T-helper 2 cell treated with Interferon-gamma antibody and Interleukin-4, amounts not matched to agents 100 ng/mL and 5 ng/mL, for 36 hours (primary cell): ENCODE data around the gene FLYWCH1. TPM values are rescaled to one million over a fixed set of nuclear protein-coding genes. Genes with fewer than 3 reads are reported as not detected.

ENCODE experiments used
- intact Hi-C: fragments of 100-400 bp; cut with micrococcal nuclease; formaldehyde crosslinking; loops from one replicate; pipeline ENCODE4 v1.15.1; 2023
- total RNA-seq: library from RNA; stranded (reverse); gene quantifications from 2 replicates; pipeline ENCODE4 v1.2.3, GENCODE V29; 2022

Gene FLYWCH1, protein sequence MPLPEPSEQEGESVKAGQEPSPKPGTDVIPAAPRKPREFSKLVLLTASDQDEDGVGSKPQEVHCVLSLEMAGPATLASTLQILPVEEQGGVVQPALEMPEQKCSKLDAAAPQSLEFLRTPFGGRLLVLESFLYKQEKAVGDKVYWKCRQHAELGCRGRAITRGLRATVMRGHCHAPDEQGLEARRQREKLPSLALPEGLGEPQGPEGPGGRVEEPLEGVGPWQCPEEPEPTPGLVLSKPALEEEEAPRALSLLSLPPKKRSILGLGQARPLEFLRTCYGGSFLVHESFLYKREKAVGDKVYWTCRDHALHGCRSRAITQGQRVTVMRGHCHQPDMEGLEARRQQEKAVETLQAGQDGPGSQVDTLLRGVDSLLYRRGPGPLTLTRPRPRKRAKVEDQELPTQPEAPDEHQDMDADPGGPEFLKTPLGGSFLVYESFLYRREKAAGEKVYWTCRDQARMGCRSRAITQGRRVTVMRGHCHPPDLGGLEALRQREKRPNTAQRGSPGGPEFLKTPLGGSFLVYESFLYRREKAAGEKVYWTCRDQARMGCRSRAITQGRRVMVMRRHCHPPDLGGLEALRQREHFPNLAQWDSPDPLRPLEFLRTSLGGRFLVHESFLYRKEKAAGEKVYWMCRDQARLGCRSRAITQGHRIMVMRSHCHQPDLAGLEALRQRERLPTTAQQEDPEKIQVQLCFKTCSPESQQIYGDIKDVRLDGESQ
- 61.6 and 67.3 TPM in 2 replicates for total RNA-seq

DNA sequence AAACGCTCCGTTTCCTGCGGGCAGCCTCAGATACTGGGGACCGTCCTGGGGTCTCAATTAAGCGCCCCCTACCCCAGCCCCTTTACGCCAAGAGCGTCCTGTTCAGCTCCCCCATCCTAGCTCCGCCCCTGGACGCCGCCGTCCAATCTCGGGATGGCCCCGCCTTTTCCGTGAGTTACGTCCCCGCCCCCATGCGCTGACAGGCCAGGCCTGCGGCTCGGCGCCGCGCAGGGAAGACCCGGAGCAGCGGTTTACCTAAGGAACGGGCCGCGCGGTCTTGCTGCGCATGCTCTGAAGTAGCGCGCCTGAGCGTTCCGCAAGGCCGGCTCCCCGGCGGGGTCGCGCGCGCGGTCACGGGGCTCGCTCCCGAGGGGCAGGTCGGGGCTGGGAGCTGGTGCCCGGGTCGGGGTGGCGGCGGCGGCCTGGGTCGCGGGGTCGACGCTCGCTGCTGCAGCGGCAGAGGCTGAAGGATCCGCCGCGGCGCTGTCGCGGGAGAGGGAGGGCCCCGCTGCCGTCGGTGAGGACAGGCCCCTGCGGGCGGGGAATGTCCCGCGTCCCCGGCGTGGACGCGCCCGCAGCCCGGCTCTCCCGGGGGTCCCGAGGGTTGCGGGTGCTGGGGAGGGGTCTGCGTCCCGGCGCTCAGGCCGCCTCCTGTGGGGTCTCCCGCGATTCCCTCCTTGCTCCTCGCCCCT lies at the start of gene FLYWCH1:
Gene FLYWCH1, plus strand, starts transcription at position 294 of the 692 bp plus-strand sequence. CDS start 17,755 bp downstream, outside the sequence.
- intact Hi-C loops = loop anchor here (1.0 kb wide), 1 partner anchor 43 kb away; no protein-coding TSS in a partner anchor

DNA sequence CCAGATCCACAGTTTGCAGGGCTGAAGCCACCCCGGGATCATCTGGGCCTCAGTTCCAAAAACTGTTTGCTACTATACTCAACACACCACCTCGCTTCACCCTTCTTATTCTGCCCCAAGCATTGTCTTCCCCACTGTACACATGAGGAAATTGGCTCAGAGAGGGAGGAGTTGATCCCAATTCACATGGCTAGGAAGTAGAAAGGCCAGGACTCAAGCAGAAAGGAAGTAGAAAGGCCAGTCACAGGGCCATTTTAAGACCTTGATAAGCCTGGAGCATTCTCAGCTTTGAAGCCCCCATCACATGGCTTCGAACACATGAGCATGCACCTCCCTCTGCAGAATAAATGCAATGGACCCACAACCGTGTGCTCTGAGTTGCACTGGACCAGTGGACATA lies 46.1 kb upstream of the FLYWCH1 start:
- intact Hi-C loops = loop anchor here (5.0 kb wide), 1 partner anchor 193 kb away; no protein-coding TSS in a partner anchor

DNA sequence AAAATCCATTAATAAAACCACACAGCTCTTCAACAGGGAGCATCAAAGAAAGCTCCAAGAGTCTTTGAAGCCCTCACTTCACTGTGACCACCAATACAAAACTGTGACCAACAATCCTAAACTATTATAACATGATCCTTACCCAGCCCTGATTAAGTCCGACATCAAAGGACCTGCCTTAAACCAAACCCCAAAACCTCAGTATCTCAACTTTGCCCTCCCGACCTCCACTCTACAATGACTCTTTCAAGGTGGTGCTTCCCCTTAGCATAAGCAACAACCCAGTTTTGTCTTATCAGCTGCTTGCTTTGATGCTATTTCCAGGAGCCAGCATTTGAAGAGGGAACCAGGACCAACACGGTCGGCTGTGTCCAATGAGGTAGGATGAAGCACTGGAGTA lies 45.3 kb upstream of the FLYWCH1 start:
- intact Hi-C loops = loop anchor here (5.0 kb wide), 1 partner anchor 194 kb away; no protein-coding TSS in a partner anchor

DNA sequence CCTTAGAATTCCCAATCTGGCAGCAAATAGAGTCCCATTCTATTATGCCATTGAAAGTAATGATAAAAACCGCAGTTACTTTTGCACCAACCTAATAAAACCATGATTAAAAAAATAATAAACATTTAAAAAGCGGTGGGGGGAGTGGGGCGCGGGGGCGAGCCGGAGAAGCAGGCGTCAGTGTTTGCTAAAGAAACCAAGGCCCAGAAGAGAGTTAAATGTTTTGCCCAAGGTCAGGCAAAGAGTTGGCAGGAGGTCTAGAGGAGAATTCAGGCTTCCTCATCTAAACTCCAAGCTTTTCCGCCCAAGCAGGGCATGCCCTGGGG lies 44.1 kb upstream of the FLYWCH1 start:
- intact Hi-C loops = loop anchor here (5.0 kb wide), 1 partner anchor 195 kb away; no protein-coding TSS in a partner anchor

DNA sequence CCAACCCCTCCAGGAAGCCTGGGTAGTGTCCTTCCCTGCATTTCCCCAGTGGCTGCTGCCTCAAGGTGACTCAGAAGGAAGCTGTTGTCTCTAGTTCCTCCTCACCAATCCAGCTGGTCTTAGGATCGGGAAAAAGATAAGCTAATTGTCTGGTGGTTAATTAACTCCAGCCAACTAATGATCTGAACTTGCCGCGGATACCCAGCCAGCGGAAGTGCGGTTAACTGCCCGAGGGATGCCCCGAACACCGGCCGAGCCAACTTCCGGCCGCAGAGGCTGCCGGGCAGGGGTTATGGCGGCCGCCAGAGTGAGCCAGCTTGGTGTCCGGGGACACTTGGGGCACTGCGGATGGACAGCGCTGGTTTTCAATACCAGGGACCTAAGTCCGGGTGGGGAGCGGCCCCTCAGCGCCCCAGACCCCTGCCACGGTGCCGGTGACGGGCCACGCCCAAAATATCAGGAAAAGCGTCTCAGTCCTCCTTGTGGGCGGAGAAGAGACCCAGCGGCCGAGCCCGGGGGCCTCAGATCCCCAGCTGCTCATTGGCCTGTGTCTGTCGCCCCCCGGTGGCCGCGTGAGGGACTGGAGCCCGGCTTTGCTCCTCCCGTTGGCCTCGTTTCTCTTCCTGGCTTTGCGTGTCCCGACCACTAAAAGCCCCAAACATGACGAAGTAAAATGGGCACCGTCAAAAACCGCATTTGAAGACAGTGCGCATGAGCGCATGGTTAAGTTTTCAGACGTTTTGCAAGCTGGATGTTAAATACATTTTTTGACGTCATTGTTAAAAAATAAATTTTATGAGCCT lies 43.5 kb upstream of the FLYWCH1 start:
- intact Hi-C loops = loop anchor here (1.0 to 5.0 kb wide), 4 partner anchors 15 to 196 kb away; partner anchors contain the start of genes FLYWCH1 and FLYWCH2

DNA sequence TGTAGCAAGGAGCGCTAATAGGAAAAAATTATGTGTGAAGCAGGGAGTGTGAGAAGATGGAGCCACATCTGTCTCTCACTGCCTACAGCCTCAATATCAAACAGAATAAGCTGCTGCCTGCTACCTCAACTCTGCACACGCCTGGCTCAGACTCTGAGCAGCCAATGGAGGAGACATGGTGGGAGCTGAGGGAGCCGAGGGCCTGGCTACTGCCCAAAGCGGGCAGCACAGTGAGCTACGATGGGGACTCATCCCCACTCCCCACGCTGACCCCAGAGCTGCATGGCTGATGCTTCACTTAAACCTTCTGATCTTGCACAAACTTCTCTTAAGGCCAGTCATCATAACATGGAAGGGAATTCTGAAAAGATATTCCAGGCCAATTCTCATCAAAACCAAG lies 39.8 kb upstream of the FLYWCH1 start:
- intact Hi-C loops = no loop called here

DNA sequence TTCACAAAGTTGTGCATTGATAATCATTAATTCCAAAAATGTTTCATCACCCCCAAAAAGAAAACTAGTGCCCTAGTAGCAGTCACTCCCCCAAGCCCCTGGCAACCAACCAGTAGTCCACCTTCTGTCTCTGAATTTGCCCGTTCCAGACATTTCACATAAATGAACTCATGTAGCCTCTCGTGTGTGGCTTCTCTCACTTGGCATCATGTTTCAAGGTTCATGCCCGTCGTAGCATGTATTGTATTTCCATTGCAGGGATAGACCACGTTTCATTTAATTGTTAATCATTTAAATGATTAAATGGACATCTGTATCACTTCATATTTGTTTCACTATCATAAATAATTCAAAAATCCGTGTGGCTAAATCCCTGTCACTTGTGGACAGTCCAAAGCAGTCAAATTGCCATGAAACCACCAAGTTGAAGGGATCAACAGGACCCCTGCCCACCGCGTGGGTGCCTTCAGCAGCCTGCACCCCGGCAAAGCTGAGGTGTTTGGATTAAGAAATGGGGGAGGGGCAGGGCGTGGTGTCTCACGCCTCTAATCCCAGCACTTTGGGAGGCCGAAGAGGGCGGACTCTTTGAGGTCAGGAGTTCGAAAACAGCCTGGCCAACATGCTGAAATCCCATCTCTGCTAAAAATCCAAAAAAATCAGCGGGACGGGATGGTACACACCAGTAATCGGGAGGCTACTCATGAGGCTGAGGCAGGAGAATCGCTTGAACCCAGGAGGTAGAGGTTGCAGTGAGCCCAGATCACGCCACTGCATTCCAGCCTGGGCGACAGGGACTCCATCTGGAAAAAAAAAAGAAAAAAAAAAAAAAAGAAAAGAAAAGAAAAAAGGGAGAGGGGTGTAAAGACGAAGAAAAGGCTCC lies 37.5 kb upstream of the FLYWCH1 start:
- intact Hi-C loops = loop anchor here (2.0 kb wide), 1 partner anchor 53 kb away; no protein-coding TSS in a partner anchor

DNA sequence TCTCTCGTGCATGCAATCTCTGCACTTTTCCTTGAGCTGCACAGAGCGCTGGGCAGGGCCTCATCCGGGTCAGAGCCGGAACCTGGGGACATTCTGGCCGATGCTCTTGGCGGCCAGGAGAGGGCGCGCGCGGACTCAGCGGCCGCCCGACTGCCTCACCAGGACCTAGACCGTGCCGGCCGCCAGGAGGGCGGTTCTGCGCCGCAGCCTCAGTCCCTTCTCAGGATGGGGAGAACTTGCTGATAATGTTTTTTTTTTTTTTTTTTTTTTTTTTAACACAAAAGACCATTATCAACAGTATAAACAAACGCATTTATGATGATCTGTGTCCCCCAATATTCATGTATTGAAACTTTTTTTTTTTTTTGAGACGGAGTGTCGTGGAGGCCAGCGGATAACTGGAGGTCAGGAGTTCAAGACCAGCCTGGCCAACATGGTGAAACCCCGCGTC lies 36.8 kb upstream of the FLYWCH1 start:
- intact Hi-C loops = loop anchor here (2.0 kb wide), 1 partner anchor 52 kb away; no protein-coding TSS in a partner anchor

DNA sequence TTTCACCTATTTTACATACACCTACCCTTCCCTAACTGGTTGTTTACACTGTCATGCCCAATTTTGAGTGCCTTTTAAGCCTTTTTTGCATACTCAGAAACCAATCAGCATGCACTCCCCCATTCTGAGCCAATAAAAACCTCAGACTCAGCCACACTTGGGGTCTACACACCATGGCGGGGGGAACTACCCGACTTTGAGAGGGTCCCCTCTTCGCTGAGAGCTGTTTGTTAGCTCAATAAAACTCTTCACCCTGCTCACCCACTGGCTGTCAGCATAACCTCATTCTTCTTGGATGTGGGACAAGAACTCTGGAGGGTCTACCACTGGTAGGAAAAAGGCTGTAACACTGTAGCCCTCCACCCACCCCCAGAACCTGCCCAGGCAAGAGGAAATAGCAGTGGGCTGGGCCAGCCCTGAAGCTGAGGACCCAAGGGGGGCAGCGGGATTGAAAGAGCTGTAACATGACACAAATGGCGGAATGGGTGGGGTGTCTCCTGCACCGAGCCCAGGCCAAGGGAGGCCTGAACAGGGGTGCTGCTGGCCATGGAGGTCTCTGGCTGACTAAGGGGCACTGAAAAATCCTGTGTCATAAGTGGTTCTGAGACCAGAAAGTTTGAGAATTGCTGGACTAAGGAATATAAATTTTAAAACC lies 31.8 kb upstream of the FLYWCH1 start:
- intact Hi-C loops = loop anchor here (10.0 kb wide), 1 partner anchor 125 kb away; the partner anchor contains the start of gene SRRM2

DNA sequence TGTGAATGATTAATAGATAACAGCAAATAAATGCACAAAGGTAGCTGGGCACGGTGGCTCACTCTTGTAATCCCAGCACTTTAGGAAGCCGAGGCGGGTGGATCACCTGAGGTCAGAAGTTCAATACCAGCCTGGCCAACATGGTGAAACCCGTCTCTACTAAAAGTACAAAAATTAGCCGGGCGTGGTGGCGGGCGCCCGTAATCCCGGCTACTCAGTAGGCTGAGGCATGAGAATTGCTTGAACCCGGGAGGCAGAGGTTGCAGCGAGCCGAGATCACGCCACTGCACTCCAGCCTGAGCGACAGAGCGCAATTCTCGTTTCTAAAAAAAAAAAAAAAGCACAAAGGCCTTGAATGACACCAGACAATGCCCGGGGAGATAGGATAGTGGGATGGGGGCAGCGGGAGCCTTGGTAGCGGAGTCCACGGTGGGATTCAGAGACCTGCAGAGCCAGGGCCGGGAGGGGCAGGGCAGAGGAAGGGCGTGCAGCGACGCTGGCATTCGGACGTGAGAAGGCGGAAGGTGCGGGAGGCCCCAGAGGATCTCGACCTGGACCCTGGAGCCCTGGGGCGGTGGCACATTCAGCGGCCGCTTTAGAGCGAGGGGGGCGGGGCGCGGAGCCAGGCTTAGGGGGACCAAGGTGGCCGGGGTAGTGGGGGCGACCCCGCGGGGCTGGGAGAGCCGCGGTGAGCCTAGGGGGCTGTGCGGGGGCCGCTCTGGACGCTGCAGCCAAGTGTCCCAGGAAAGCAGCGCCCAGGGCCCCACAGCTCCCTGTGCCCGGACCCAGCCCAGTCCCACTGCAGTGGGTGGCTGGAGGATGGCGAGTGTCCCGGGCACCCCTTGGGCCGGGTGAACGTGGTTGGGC lies 29.7 kb upstream of the FLYWCH1 start:
- intact Hi-C loops = loop anchor here (2.0 to 10.0 kb wide), 2 partner anchors 13 to 127 kb away; partner anchors contain the start of gene SRRM2

DNA sequence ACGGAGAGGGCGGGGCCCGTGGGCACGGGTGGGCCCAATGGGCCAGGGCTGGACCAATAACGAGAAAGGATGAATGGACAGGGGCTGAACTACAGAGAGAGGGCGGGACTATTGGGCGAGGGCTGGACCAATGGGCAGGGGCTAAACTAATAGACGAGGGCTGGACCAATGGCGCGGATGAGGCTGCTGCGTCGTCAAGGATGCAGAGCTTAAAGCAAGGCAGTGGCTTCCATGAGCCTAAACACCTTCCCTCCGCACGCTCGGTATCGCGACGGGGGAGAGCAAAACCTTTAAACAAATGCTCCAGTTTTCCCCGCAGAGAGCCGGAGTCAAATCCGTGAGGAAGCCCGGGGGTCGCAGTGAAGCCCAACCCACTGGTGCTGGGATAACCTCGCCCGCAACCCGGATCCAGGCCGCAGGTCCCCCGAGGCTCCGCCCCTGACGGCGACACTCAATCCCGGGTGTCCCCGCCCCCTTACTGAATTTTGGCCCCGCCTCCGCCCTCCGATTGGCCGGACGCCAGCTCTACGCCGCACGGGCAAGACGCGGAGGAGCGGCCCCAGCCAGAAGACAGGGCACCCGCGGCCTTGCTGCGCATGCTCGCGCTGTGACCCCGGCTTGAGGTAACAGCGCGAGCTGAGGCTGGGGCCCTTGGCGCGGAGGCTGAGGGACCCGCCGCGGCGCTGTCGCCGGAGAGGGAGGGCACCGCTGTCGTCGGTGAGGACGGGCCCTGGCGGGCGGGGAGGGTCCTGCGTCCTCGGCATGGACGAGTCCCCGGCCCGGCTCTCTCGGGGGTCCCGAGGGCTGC lies 28.9 kb upstream of the FLYWCH1 start, which contains the start of gene FLYWCH2:
Gene FLYWCH2, plus strand, starts transcription at position 566 of the 808 bp plus-strand sequence. CDS start 13,235 bp downstream, outside the sequence.
- intact Hi-C loops = loop anchor here (1.0 to 10.0 kb wide), 3 partner anchors 14 to 128 kb away; partner anchors contain the start of gene SRRM2

DNA sequence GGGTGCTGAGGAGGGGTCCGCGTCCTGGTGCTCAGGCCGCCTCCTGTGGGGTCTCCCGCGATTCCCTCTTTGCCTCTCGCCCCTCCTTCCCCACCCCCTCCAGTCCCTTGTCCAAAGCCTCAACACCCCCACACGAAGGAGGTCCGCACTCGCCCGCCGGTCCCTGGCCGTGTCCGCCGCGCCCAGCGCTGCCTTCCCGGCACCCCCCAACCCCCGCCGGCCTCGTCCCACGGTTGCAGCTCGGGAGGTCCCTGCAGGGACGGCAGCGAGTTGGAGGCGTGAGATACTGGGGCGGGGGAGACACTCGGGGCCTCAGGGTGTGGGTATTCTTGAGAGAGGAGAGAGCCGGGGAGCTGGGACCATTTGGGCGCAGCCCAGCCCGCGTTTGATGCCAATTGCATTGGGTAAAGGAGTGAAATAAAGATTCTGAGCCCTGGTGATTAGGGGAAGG lies 28.2 kb upstream of the FLYWCH1 start:
- intact Hi-C loops = loop anchor here (1.0 to 10.0 kb wide), 3 partner anchors 15 to 129 kb away; partner anchors contain the start of gene SRRM2

DNA sequence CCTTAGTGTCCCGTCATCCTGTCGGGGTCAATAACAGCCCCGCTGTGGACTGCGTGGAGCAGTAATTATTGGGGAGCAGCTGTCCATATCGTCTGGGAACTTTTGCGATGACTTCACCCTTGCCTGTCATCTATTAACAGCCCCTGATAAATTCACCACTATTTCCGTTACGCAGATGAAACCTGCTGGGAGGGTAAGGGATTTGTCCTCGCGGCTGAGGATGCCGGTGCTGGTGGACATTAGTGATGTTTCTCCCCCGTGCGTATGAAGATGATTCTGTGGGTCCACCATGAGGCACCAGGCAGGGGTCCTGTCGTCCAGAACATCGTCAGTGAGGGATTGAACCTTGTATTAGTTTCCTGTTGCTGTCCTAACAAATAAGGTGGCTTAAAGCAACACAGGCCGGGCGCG lies 27.7 kb upstream of the FLYWCH1 start:
- intact Hi-C loops = loop anchor here (10.0 kb wide), 1 partner anchor 129 kb away; the partner anchor contains the start of gene SRRM2

DNA sequence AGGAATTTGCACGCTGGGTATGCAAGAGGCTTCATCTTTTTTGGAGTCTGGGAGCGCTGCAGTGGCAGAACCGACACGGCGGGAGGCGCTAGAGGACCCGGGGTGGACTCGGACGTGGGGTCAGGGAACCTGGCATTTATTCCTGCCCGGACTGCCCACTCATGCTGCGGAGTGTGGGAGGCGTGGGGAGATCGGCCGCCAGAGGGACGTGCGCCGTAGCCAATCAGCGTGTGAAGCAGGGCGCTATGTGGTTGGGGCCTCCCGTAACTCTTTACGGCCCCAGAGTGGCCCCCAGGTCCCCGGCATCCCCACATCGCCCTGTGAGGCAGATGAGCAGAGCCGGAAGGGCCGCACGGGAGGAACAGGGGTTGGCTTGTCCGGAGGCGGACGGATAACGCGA lies 17.5 kb upstream of the FLYWCH1 start:
- intact Hi-C loops = no loop called here

DNA sequence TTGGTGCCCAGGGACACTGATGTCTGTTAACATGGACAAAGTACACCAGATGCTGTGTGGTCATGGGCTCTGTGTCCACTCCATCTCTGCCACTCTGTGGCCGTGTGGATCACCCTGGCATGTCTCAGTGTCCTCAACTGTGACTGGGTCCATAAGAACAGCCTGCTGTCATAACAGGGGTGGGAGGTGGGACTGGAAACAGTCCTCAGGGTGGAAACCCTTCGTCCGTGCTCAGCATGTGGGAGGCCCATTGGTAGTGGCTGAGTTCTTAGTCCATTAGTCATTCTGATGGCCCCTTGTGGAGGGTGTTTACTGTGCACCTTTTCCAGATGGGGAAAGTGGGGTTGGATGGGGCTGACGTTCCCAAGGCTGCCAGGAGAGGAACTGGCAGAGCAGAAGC lies 15.9 kb upstream of the FLYWCH1 start:
- intact Hi-C loops = no loop called here

DNA sequence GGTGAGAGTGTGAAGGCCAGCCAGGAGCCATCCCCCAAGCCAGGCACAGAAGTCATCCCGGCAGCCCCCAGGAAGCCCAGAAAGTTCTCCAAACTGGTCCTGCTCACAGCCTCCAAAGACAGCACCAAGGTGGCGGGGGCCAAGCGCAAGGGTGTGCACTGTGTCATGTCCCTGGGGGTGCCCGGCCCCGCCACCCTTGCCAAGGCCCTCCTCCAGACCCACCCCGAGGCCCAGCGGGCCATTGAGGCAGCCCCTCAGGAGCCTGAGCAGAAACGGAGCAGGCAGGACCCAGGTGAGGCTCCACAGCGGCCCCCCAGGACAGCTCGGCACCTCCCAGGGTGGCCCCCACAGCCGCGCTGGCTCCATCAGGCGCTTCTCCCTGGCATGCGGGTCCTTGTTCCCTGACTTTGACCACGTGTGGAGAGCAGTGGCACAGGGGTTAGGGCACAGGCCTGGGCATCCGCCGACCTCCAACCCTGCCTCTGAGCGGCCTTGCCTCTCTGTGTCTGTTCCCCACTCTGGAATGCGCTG lies 15.2 kb upstream of the FLYWCH1 start:
- intact Hi-C loops = no loop called here
